AG04449 (cell line): Measurements from ENCODE around the gene TEX35.
"Not testable (repeated sequence)": the region's sequence is repeated elsewhere in the genome, so short reads cannot be mapped to it uniquely, and the experiment has no call there.

Source experiments
- CTCF ChIA-PET: fragments of 350-600 bp; formaldehyde crosslinking; extraction: SDS; loops from one replicate; lab custom pipeline; 2021; ENCODE audit warnings: antibody characterized with exemption; lab: Yijun Ruan, JAX
- POLR2A ChIA-PET: fragments of 400-600, 350-600 bp; formaldehyde crosslinking; extraction: SDS; loops from one replicate; lab custom pipeline; 2020; ENCODE audit warnings: antibody characterized with exemption, inconsistent platforms; lab: Yijun Ruan, JAX
- DNase-seq: peaks from one replicate; pipeline ENCODE4 v3.0.0-alpha.2; 2010; ENCODE audit warnings: low read depth, low spot score
- H3K4me3 ChIP-seq: 2 replicates; pipeline ENCODE4 v1.5.1; 2011; ENCODE audit warnings: low read depth, mild to moderate bottlenecking, control low read depth, low read length
- TF ChIP-seq, protein P1 (sequence below): IDR thresholded peaks from one replicate; pipeline ENCODE4 v1.5.1; 2011; ENCODE audit warnings: mild to moderate bottlenecking, moderate library complexity, low read length, control low read depth, inconsistent platforms; ENCODE audit not compliant: insufficient read depth; ENCODE audit errors: missing control alignments

TEX35 gene

DNA sequence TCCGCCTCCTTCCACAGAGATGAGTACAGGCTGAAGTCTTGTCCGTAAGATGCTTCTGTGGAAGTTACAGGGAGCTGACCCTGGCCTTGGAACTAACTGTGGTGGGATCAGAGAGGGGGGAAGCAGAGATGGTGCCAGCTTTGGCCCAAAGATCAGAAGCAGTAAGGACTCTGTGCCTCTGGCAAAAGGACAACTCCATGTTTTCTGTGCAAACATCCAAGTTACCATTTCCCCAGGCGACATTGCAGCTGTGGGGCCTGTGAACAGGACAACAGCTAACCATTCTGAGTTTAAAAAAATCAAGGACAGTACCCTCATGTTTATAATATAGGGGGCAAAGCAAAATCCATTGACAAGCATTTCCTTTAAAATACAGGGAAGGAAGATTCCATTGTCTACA is 38.4 kb downstream of the TEX35 start:
- ChIA-PET POLR2A (no interaction called here), CTCF (interaction anchor here (0.7 kb wide), 1 partner anchor 8 kb away, joined by 3 read pairs; no protein-coding TSS in a partner anchor)
- TF ChIP-seq, protein P1, sequence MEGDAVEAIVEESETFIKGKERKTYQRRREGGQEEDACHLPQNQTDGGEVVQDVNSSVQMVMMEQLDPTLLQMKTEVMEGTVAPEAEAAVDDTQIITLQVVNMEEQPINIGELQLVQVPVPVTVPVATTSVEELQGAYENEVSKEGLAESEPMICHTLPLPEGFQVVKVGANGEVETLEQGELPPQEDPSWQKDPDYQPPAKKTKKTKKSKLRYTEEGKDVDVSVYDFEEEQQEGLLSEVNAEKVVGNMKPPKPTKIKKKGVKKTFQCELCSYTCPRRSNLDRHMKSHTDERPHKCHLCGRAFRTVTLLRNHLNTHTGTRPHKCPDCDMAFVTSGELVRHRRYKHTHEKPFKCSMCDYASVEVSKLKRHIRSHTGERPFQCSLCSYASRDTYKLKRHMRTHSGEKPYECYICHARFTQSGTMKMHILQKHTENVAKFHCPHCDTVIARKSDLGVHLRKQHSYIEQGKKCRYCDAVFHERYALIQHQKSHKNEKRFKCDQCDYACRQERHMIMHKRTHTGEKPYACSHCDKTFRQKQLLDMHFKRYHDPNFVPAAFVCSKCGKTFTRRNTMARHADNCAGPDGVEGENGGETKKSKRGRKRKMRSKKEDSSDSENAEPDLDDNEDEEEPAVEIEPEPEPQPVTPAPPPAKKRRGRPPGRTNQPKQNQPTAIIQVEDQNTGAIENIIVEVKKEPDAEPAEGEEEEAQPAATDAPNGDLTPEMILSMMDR: no peak
- DNase-seq: no peak
- no peak overlapping the region for H3K4me3 ChIP-seq

DNA sequence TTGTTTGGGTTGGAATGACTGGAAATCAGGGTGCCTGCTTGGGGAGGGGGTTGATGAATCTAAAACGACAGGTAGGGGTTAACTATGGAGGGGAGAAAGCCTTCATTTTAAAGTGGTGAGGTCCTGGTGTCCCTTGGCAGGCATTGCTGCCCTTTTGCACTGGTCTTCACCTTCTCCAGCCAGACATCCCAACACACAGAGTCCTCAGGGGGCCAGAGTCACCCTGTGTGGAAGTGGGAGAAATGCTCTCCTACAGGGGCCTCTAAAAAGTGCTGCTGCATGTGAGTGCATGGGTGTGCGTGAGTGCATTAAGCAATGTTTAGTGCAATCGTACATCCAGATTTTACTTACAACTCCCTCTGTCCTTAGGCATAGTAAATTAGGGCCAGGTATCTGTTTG is 39.0 kb downstream of the TEX35 start:
- TF ChIP-seq, protein P1: no peak
- no peak overlapping the region for H3K4me3 ChIP-seq
- CTCF ChIA-PET: interaction anchor here (0.5 to 1.0 kb wide), 2 partner anchors 8 to 179 kb away, joined by 3 read pairs; no protein-coding TSS in a partner anchor
- POLR2A ChIA-PET: no interaction called here
- DNase-seq: no peak

DNA sequence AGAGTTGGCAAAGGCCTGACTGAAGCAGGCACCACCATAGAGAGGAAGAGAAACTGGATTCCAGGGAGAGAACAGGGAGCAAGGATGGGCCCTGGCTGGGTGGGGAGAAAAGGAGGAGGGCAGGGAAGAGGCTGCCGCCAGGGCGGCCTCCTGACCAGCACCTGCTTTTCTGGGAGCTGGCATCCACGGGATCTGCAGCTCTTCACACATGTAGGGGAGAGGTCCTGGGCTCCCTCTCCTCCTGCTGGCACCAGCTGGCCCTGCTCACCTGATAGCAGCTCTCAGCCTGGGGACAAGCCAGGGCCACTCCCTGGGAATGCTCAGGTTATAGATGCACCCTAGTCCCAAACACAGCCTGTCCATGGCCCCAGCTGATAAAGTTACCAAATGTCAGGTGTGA is 39.9 kb downstream of the TEX35 start:
- ChIA-PET CTCF (interaction anchor here (1.0 kb wide), 2 partner anchors 9 to 10 kb away, joined by 3 read pairs; no protein-coding TSS in a partner anchor), POLR2A (no interaction called here)
- TF ChIP-seq, protein P1: no peak
- no peak for DNase-seq
- no peak overlapping the region for H3K4me3 ChIP-seq

DNA sequence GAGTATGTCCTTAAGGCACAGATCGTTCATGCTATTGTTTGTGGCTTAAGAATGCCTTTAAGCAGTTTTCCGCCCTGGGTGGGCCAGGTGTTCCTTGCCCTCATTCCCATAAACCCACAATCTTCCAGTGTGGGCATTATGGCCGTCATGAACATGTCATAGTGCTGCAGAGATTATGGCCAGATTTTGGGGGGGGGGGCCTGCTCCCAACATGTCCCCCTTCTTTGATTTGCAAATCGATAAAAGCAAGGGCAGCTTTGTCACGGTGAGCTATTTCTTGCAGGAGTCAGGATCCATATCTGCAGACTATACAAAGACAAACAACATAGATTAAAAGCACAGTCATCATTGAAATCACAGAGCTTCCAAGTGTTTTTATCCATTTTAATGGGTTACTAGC is 41.4 kb downstream of the TEX35 start:
- CTCF ChIA-PET: interaction anchor here (2.3 kb wide), 1 partner anchor 11 kb away, joined by 5 read pairs; no protein-coding TSS in a partner anchor
- DNase-seq, H3K4me3 ChIP-seq, POLR2A ChIA-PET: not testable (repeated sequence)

- CTCF ChIA-PET: interaction anchor here (2.3 kb wide), 1 partner anchor 12 kb away, joined by 5 read pairs; no protein-coding TSS in a partner anchor
- H3K4me3 ChIP-seq, POLR2A ChIA-PET, DNase-seq: not testable (repeated sequence)
These were observed 42.7 kb downstream of the TEX35 start for GRCh38 chr1:178555613-178556012.

GRCh38 chr1:178558816-178559215 is 45.9 kb downstream of the TEX35 start:
- POLR2A ChIA-PET, DNase-seq, H3K4me3 ChIP-seq: not testable (repeated sequence)
- CTCF ChIA-PET: interaction anchor here (0.9 to 1.7 kb wide), 3 partner anchors 191 to 444 kb away, joined by 3 to 6 read pairs (median 3); no protein-coding TSS in a partner anchor

GRCh38 chr1:178560871-178561376 is 48.0 kb downstream of the TEX35 start:
- ChIA-PET CTCF (no interaction called here), POLR2A (no interaction called here)
- no peak overlapping the region for H3K4me3 ChIP-seq
- TF ChIP-seq, protein P1: no peak
- DNase-seq: no peak
